Endodermal cell (in vitro differentiated cells): Measurements from ENCODE around the gene FAM168A. TPM values are rescaled to one million over a fixed set of nuclear protein-coding genes. Genes with fewer than 3 reads are reported as not detected.

Source experiments
- DNase-seq: peaks from one replicate; pipeline ENCODE4 v3.0.0-alpha.2; 2017
- H3K27ac ChIP-seq: 2 replicates; pipeline ENCODE4 v1.5.1; 2013; ENCODE audit warnings: mild to moderate bottlenecking, low read depth, low read length, moderate library complexity
- H3K27me3 ChIP-seq: 2 replicates; pipeline ENCODE4 v1.6.1; 2013; ENCODE audit warnings: mild to moderate bottlenecking, low read length, moderate library complexity; ENCODE audit not compliant: insufficient read depth, control insufficient read depth, poor library complexity, severe bottlenecking
- H3K36me3 ChIP-seq: 2 replicates; pipeline ENCODE4 v1.7.0; 2013; ENCODE audit warnings: mild to moderate bottlenecking, low read length, moderate library complexity; ENCODE audit not compliant: control insufficient read depth, insufficient read depth
- H3K4me1 ChIP-seq: one replicate; pipeline ENCODE4 v1.7.0; 2013; ENCODE audit warnings: low read length; ENCODE audit not compliant: control insufficient read depth, insufficient read depth
- H3K4me3 ChIP-seq: 2 replicates; pipeline ENCODE4 v1.5.1; 2013; ENCODE audit warnings: mild to moderate bottlenecking, low read length, moderate library complexity
- H3K9ac ChIP-seq: 2 replicates; pipeline ENCODE4 v1.6.1; 2013; ENCODE audit warnings: mild to moderate bottlenecking, low read length, moderate library complexity; ENCODE audit not compliant: poor library complexity, severe bottlenecking; ENCODE audit errors: extremely low read depth
- H3K9me3 ChIP-seq: 2 replicates; pipeline ENCODE4 v1.6.1; 2013; ENCODE audit warnings: mild to moderate bottlenecking, low read length, moderate library complexity; ENCODE audit not compliant: control insufficient read depth
- H3K27ac Mint-ChIP-seq: 2 replicates; pipeline ENCODE4 v1.8.0; 2020; ENCODE audit warnings: mixed read lengths
- H3K27me3 Mint-ChIP-seq: 2 replicates; pipeline ENCODE4 v1.8.0; 2021; ENCODE audit warnings: mild to moderate bottlenecking, mixed read lengths; ENCODE audit not compliant: insufficient read depth
- H3K36me3 Mint-ChIP-seq: 2 replicates; pipeline ENCODE4 v1.8.0; 2020; ENCODE audit warnings: low read depth, mixed read lengths
- H3K4me1 Mint-ChIP-seq: 2 replicates; pipeline ENCODE4 v1.8.0; 2020; ENCODE audit warnings: mixed read lengths
- H3K4me3 Mint-ChIP-seq: 2 replicates; pipeline ENCODE4 v1.8.0; 2020; ENCODE audit warnings: mild to moderate bottlenecking, moderate library complexity, mixed read lengths
- H3K9me3 Mint-ChIP-seq: 2 replicates; pipeline ENCODE4 v1.8.0; 2020; ENCODE audit warnings: mild to moderate bottlenecking, mixed read lengths
- WGBS, 2 experiments: methylation state at CpG; one replicate each; pipeline versions ENCODE4 v1.1.5 to v1.1.7; 2013; ENCODE audit warnings: missing lambda C conversion rate in 2 of 2, mixed read lengths in 1 of 2; ENCODE audit not compliant: insufficient coverage in 1 of 2, insufficient read length in 1 of 2; 5-methylcytosine and 5-hydroxymethylcytosine counted together
- total RNA-seq, 2 donors: library from RNA; stranded (reverse); fragmentation: NEBNext Ultra II Directional in 1 of 2; extraction: Animal tissue kit (Norgen Biotek cat#: 25700) in 1 of 2; gene quantifications; 2 replicates in 1 of 2; 3 replicates in 1 of 2; pipeline ENCODE4 v1.2.1, GENCODE V29; 2021
- TF ChIP-seq, protein P1 (sequence below): fragments of 200-600 bp; sonication (generic); conservative IDR thresholded peaks from 2 replicates; pipeline ENCODE4 v1.5.0; 2021; ENCODE audit warnings: antibody characterized with exemption, mild to moderate bottlenecking

The FAM168A gene
- total RNA-seq, 2 donors from 2014 or later = 27.4 to 31.6 TPM

DNA sequence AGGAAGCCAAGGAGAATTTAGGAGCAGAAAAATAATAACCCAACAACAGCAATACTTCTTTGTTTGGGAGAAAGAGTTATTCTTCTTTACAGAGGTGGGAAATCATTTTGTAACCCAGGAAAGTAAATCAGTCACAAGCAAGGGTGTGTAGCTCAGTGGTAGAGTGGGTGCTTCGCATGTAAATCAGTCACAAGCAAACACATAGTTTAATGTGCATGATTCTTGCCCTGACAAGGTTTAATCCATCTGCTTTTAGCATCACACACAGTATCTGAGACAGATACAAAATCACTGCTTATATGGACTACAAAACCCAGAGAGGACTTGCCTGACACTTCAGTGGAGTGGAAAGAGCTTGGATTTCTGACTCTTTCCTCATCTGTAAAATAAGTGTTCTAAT, 139.7 kb downstream of the FAM168A start:
- Histone ChIP-seq H3K9ac (no peak overlapping the region), H3K36me3 (no peaks in the 10 kb centered on the region), H3K27ac (no peak overlapping the region), H3K4me3 (no peak overlapping the region), H3K27me3 (no peaks in the 10 kb centered on the region), H3K4me1 (peaks cover 4% of the 10 kb centered on the region), H3K9me3 (no peaks in the 10 kb centered on the region)
- Mint-ChIP-seq H3K4me3 (no peak overlapping the region), H3K4me1 (peaks cover 17% of the 10 kb centered on the region), H3K27ac (no peak overlapping the region), H3K9me3 (no peaks in the 10 kb centered on the region), H3K27me3 (no peaks in the 10 kb centered on the region), H3K36me3 (peaks cover 5% of the 10 kb centered on the region)
- TF ChIP-seq, protein P1, sequence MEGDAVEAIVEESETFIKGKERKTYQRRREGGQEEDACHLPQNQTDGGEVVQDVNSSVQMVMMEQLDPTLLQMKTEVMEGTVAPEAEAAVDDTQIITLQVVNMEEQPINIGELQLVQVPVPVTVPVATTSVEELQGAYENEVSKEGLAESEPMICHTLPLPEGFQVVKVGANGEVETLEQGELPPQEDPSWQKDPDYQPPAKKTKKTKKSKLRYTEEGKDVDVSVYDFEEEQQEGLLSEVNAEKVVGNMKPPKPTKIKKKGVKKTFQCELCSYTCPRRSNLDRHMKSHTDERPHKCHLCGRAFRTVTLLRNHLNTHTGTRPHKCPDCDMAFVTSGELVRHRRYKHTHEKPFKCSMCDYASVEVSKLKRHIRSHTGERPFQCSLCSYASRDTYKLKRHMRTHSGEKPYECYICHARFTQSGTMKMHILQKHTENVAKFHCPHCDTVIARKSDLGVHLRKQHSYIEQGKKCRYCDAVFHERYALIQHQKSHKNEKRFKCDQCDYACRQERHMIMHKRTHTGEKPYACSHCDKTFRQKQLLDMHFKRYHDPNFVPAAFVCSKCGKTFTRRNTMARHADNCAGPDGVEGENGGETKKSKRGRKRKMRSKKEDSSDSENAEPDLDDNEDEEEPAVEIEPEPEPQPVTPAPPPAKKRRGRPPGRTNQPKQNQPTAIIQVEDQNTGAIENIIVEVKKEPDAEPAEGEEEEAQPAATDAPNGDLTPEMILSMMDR = no peak
- 100% methylated on average over 1 of the region's 1 CpG for WGBS, 2 experiments
- DNase-seq = no peak

GRCh38 chr11:73454987-73455386, 142.9 kb downstream of the FAM168A start:
- Mint-ChIP-seq H3K36me3 (peaks cover under 1% of the 10 kb centered on the region), H3K4me3 (no peak overlapping the region), H3K27ac (peak overlapping the region; percentile 64), H3K4me1 (peaks cover 36% of the 10 kb centered on the region), H3K27me3 (no peaks in the 10 kb centered on the region), H3K9me3 (no peaks in the 10 kb centered on the region)
- H3K36me3 ChIP-seq = no peaks in the 10 kb centered on the region
- peaks cover 20% of the 10 kb centered on the region for H3K4me1 ChIP-seq
- no peak overlapping the region for H3K9ac ChIP-seq
- DNase-seq = no peak
- H3K4me3 ChIP-seq = no peak overlapping the region
- H3K27me3 ChIP-seq = no peaks in the 10 kb centered on the region
- WGBS, 2 experiments = 89 to 100% methylated on average over 8 to 9 of the region's 9 CpGs
- TF ChIP-seq, protein P1 = no peak
- H3K27ac ChIP-seq = no peak overlapping the region
- H3K9me3 ChIP-seq = no peaks in the 10 kb centered on the region

GRCh38 chr11:73453562-73453961, 144.3 kb downstream of the FAM168A start:
- no peak overlapping the region for H3K9ac ChIP-seq
- no peaks in the 10 kb centered on the region for H3K27me3 ChIP-seq
- Mint-ChIP-seq H3K27me3 (no peaks in the 10 kb centered on the region), H3K36me3 (no peaks in the 10 kb centered on the region), H3K27ac (no peak overlapping the region), H3K9me3 (no peaks in the 10 kb centered on the region), H3K4me1 (peaks cover 36% of the 10 kb centered on the region), H3K4me3 (no peak overlapping the region)
- WGBS, 2 experiments = 85 to 87% methylated on average over 3 of the region's 4 CpGs
- no peaks in the 10 kb centered on the region for H3K9me3 ChIP-seq
- peaks cover under 1% of the 10 kb centered on the region for H3K36me3 ChIP-seq
- TF ChIP-seq, protein P1 = no peak
- H3K4me3 ChIP-seq = peak overlapping the region; percentile 20
- DNase-seq = no peak
- peaks cover 20% of the 10 kb centered on the region for H3K4me1 ChIP-seq
- H3K27ac ChIP-seq = no peak overlapping the region
